Esophagus squamous epithelium (tissue), 5 donors: ENCODE results near the gene PCDHGC4. TPM values are rescaled to one million over a fixed set of nuclear protein-coding genes. Genes with fewer than 3 reads are reported as not detected.
A peak's percentile ranks its signal among the peaks of the same experiment; 100 is the strongest.

Source experiments
- DNase-seq: peaks from one replicate; lab custom pipeline; 2025; lab: John Stamatoyannopoulos, UW
- H3K27ac ChIP-seq, 4 donors: fragments of 200-600 bp; sonication (generic); one replicate each; pipeline ENCODE4 v1.5.1; 2016 to 2019; ENCODE audit warnings: mild to moderate bottlenecking in 1 of 4
- H3K27me3 ChIP-seq, 4 donors: fragments of 200-600 bp; sonication (generic); 1 replicate in 3 of 4; 2 replicates in 1 of 4; pipeline versions ENCODE4 v1.5.1 to v1.6.0; 2017 to 2021; ENCODE audit warnings: antibody characterized with exemption in 1 of 4
- H3K36me3 ChIP-seq, 3 donors: fragments of 200-600 bp; sonication (generic); one replicate each; pipeline ENCODE4 v1.5.1; 2016 to 2019
- H3K4me1 ChIP-seq, 3 donors: fragments of 200-600 bp; sonication (generic); one replicate each; pipeline ENCODE4 v1.5.1; 2017 to 2019
- H3K4me3 ChIP-seq, 4 donors: fragments of 200-600 bp; sonication (generic); 1 replicate in 3 of 4; 2 replicates in 1 of 4; pipeline ENCODE4 v1.5.1; 2016 to 2019; ENCODE audit warnings: mild to moderate bottlenecking in 2 of 4, moderate library complexity in 1 of 4
- H3K9me3 ChIP-seq, 3 donors: fragments of 200-600 bp; sonication (generic); one replicate each; pipeline ENCODE4 v1.5.1; 2016 to 2019
- POLR2A ChIP-seq, 4 donors: fragments of 450-650 bp; IDR thresholded peaks; one replicate each; pipeline ENCODE4 v1.6.1; 2017; ENCODE audit warnings: antibody characterized with exemption in 4 of 4, mild to moderate bottlenecking in 4 of 4, moderate library complexity in 3 of 4
- WGBS, 2 donors: methylation state at CpG; one replicate each; pipeline ENCODE4 v1.1.5; 2018; 5-methylcytosine and 5-hydroxymethylcytosine counted together
- intact Hi-C: fragments of 100-400 bp; cut with DNase I; formaldehyde crosslinking; loops from one replicate; pipeline ENCODE4 v1.15.0; 2022
- total RNA-seq, 4 donors: library from RNA; depleted of rRNA; stranded (reverse); fragments of >200 nt; gene quantifications; one replicate each; pipeline ENCODE4 v1.1.0, GENCODE V29; 2016
- TF ChIP-seq, protein P1 (sequence below), 6 experiments: fragments of 450-650 bp in 4 of 6; fragments of 200-600 bp in 2 of 6; sonication (generic) in 2 of 6; IDR thresholded peaks; one replicate each; pipeline ENCODE4 v1.5.1; 2016 to 2019; ENCODE audit warnings: antibody characterized with exemption in 6 of 6, mild to moderate bottlenecking in 4 of 6, moderate library complexity in 4 of 6
- donor health status: DM: yes; HTN: yes; CAD: no.

The PCDHGC4 gene
- total RNA-seq, 4 donors from 2014 or later, result 0.21 to 3.3 (median 2.1) TPM

DNA sequence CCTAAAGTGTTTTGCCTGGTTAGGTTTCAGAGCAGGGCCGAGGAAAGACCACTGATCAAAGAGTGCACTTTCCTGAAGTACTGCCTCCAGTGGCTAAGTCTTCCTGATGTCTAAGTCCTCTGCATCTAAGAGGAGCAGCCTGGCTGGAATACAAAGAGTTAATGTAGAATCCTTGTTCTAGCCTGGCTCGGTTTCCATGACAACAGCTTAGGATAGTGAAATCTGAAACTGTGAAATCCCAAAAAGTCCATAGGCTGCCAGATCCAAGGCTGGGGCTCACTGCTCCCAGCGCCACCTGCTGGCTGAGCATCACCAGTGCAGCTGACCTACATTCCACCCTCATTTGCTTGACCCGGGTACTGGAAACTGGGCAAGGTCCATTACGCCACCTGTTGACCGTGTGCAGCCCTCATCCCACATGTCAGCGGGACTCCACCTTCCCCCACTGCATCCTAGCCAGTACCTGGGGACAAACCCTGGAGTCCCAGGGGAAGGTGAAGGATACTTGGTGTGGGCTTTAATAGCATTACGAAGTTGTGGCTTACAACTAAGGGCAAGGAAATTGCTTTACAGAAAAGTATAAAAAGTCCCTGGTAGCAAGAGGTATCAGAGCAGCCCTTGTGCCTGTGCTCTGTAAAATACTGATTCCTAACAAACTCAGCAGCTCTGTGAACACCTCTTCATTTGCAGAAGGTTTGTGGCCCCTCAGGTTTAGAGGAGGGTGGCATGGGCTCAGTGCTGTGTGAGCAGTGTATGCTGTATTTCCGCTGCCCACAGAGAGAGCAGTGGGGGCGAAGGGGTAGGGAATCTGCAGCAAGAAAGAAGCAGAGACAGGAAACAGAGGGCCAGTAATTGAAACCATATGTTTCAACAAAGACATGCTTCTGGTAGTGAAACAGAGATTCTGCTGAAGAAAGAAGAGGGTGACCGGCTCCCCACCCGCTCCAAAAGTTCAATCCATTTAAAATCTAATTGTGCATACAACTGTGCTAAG is 40.1 kb downstream of the PCDHGC4 start:
- peak overlapping the region in 1 of 4 donors; percentile 12 for H3K4me3 ChIP-seq
- H3K27ac ChIP-seq, result peak overlapping the region; percentile 53 to 82 (median 74)
- H3K9me3 ChIP-seq, result no peaks in the 10 kb centered on the region
- DNase-seq, result no peak
- TF ChIP-seq, protein P1, sequence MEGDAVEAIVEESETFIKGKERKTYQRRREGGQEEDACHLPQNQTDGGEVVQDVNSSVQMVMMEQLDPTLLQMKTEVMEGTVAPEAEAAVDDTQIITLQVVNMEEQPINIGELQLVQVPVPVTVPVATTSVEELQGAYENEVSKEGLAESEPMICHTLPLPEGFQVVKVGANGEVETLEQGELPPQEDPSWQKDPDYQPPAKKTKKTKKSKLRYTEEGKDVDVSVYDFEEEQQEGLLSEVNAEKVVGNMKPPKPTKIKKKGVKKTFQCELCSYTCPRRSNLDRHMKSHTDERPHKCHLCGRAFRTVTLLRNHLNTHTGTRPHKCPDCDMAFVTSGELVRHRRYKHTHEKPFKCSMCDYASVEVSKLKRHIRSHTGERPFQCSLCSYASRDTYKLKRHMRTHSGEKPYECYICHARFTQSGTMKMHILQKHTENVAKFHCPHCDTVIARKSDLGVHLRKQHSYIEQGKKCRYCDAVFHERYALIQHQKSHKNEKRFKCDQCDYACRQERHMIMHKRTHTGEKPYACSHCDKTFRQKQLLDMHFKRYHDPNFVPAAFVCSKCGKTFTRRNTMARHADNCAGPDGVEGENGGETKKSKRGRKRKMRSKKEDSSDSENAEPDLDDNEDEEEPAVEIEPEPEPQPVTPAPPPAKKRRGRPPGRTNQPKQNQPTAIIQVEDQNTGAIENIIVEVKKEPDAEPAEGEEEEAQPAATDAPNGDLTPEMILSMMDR (IDR thresholded peaks at IDR 0.05), result peak; percentile 98 to 99 (median 99)
- TF ChIP-seq POLR2A (IDR thresholded peaks at IDR 0.05), result no peak
- H3K36me3 ChIP-seq, result peaks cover 3 to 73% (median 6%) of the 10 kb centered on the region in 3 donors
- no peaks in the 10 kb centered on the region for H3K27me3 ChIP-seq
- intact Hi-C loops, result loop anchor here (5.0 to 10.0 kb wide), 2 partner anchors 32 to 110 kb away; partner anchors contain the start of genes PCDHGA10 and PCDHGB7
- H3K4me1 ChIP-seq, result peaks cover 30 to 81% (median 53%) of the 10 kb centered on the region in 3 donors
- WGBS, 2 donors, result 37 to 55% methylated on average over 7 to 12 of the region's 12 CpGs

DNA sequence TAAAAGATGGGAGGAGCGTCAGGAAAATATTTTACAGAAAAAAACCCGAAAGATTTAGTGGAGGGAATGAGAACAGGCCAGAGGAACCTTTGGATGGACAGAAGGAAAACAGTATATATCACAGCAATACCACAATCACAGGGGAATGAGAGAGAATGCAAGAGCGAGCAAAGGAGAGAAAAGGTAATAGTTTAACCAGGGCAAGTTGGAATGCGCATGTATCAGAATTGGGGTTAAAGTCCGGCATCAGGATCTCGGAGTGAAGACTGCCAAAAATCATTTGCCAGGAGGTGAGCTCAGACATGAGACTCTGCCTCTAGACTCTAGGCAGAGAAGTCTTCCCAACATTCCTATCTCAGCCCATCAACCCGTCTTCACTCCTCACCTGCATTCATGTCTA is 40.8 kb downstream of the PCDHGC4 start:
- H3K9me3 ChIP-seq, result no peaks in the 10 kb centered on the region
- peaks cover 3 to 75% (median 6%) of the 10 kb centered on the region in 3 donors for H3K36me3 ChIP-seq
- H3K4me3 ChIP-seq, result no peak overlapping the region
- H3K4me1 ChIP-seq, result peaks cover 23 to 79% (median 45%) of the 10 kb centered on the region in 3 donors
- intact Hi-C loops, result loop anchor here (10.0 kb wide), 1 partner anchor 111 kb away; the partner anchor contains the start of genes PCDHGA10 and PCDHGB7
- H3K27me3 ChIP-seq, result no peaks in the 10 kb centered on the region
- WGBS, 2 donors, result 72 to 76% methylated on average over 7 of the region's 7 CpGs
- DNase-seq, result no peak
- H3K27ac ChIP-seq, result peak overlapping the region; percentile 53 to 82 (median 74)
- TF ChIP-seq, protein P1 (IDR thresholded peaks at IDR 0.05), result no peak
- no peak for TF ChIP-seq POLR2A (IDR thresholded peaks at IDR 0.05)

DNA sequence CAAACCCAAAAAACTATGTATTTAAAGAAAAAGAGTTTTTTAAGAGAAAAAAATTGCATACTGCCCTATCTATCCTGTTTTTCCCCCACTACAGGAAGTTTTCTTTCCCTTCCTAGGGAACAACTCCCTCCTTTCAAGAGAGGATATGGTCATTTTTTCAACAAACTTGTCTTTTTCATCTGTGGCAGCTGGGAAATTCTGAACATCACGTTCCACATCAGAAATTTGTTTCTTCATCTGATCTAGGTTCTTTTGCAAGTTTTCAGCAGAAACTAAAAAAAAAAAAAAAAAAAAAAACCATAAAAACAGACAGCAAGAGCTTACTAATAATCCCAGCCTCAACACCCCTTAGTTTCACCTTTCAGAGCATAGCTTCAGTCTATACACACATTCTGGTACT is 42.6 kb downstream of the PCDHGC4 start:
- TF ChIP-seq POLR2A (IDR thresholded peaks at IDR 0.05), result no peak
- TF ChIP-seq, protein P1 (IDR thresholded peaks at IDR 0.05), result no peak
- Histone ChIP-seq H3K36me3 (peaks cover 3 to 75% (median 6%) of the 10 kb centered on the region in 3 donors), H3K27ac (peak overlapping the region in 2 of 4 donors; percentile 83 to 88), H3K27me3 (no peaks in the 10 kb centered on the region), H3K4me1 (peaks cover 13 to 62% (median 28%) of the 10 kb centered on the region in 3 donors), H3K4me3 (no peak overlapping the region), H3K9me3 (no peaks in the 10 kb centered on the region)
- WGBS, 2 donors, result 53 to 65% methylated on average over 1 of the region's 1 CpG
- no peak for DNase-seq
- intact Hi-C loops, result loop anchor here (10.0 kb wide), 1 partner anchor 113 kb away; the partner anchor contains the start of genes PCDHGA10 and PCDHGB7

DNA sequence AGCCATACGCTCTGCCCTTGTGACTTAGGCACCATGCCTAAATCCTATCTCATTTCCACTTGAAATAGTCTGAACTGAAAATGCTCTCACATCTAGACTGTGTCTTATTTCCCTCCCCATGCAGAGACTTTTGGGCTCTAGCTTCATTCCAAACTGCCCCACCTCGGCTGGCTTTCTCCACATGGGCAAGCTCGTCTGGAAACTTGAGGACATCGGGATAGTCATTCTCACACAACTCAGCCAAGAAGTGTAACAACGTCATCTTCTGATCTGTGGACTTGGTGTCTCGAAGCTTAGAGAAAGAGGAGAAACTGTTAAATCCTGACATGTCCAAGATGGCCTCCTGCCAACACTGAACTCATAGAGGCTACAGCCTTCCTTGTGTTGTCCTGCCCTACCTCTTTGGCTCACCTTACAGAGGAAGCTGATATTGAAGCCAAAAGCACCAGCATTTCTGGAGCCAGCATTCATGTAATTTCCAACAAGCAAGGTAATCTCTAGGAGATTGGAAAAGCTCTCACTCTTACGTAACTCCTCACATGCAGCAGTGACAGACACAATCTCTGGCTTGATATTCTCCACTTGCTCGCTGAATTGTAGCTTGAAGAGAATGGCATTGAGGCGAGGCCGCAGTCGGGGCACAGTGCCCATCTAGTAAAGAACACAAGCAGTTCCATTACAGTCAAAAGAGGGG is 43.6 kb downstream of the PCDHGC4 start:
- intact Hi-C loops, result loop anchor here (10.0 kb wide), 1 partner anchor 114 kb away; the partner anchor contains the start of genes PCDHGA10 and PCDHGB7
- H3K4me1 ChIP-seq, result peaks cover 13 to 52% (median 23%) of the 10 kb centered on the region in 3 donors
- H3K4me3 ChIP-seq, result no peak overlapping the region
- peak overlapping the region; percentile 62 to 88 (median 86) for H3K27ac ChIP-seq
- DNase-seq, result no peak
- peaks cover 3 to 73% (median 6%) of the 10 kb centered on the region in 3 donors for H3K36me3 ChIP-seq
- TF ChIP-seq POLR2A (IDR thresholded peaks at IDR 0.05), result no peak
- TF ChIP-seq, protein P1 (IDR thresholded peaks at IDR 0.05), result no peak
- no peaks in the 10 kb centered on the region for H3K27me3 ChIP-seq
- H3K9me3 ChIP-seq, result no peaks in the 10 kb centered on the region
- 44 to 47% methylated on average over 10 to 11 of the region's 11 CpGs for WGBS, 2 donors
